CD14-positive monocyte (primary cell): Measurements from ENCODE around the gene ROCK1. TPM values are rescaled to one million over a fixed set of nuclear protein-coding genes. Genes with fewer than 3 reads are reported as not detected.

Experiments used
- DNase-seq, 3 donors: peaks; one replicate each; pipeline ENCODE4 v3.0.0-alpha.2; 2011 to 2022
- H2AFZ ChIP-seq: 2 replicates; pipeline ENCODE4 v1.6.0; 2012; ENCODE audit warnings: mild to moderate bottlenecking, low read depth, low read length, inconsistent platforms; ENCODE audit not compliant: insufficient read depth, poor library complexity, severe bottlenecking
- H3K27ac ChIP-seq, 2 donors: 1 replicate in 1 of 2; 2 replicates in 1 of 2; pipeline ENCODE4 v1.5.1; 2012 to 2013; ENCODE audit warnings: low read length in 2 of 2, control low read depth in 1 of 2, inconsistent platforms in 1 of 2, low read depth in 1 of 2, mild to moderate bottlenecking in 1 of 2
- H3K27me3 ChIP-seq, 2 donors: one replicate each; pipeline versions ENCODE4 v1.6.0 to v1.6.1; 2011 to 2013; ENCODE audit warnings: low read length in 2 of 2; ENCODE audit not compliant: control insufficient read depth in 2 of 2, insufficient read depth in 2 of 2
- H3K36me3 ChIP-seq, 2 donors: replicated peaks in 1 of 2; 1 replicate in 1 of 2; 2 replicates in 1 of 2; pipeline versions ENCODE4 v1.5.1 to v1.6.1; 2012 to 2013; ENCODE audit warnings: low read length in 2 of 2, control low read depth in 1 of 2, inconsistent platforms in 1 of 2, mild to moderate bottlenecking in 1 of 2; ENCODE audit not compliant: insufficient read depth in 2 of 2, control insufficient read depth in 1 of 2
- H3K4me1 ChIP-seq, 2 donors: 1 replicate in 1 of 2; 2 replicates in 1 of 2; pipeline versions ENCODE4 v1.5.1 to v1.6.1; 2012 to 2013; ENCODE audit warnings: low read length in 2 of 2, control low read depth in 1 of 2, inconsistent platforms in 1 of 2, mild to moderate bottlenecking in 1 of 2, moderate library complexity in 1 of 2; ENCODE audit not compliant: insufficient read depth in 2 of 2, control insufficient read depth in 1 of 2
- H3K4me2 ChIP-seq: replicated peaks from 2 replicates; pipeline ENCODE3; 2012; ENCODE audit warnings: low read length, moderate library complexity, mild to moderate bottlenecking; ENCODE audit not compliant: poor library complexity, severe bottlenecking; ENCODE audit errors: extremely low read depth
- H3K4me3 ChIP-seq, 3 experiments: fragments of 200-600 bp in 1 of 3; sonication (generic) in 1 of 3; replicated peaks in 1 of 3; 1 replicate in 2 of 3; 2 replicates in 1 of 3; pipeline ENCODE4 v1.5.1; 2011 to 2013; ENCODE audit warnings: low read length in 3 of 3, mild to moderate bottlenecking in 3 of 3, control low read depth in 2 of 3, low read depth in 2 of 3, inconsistent platforms in 1 of 3, moderate library complexity in 1 of 3
- H3K79me2 ChIP-seq: 2 replicates; pipeline ENCODE4 v1.6.0; 2012; ENCODE audit warnings: mild to moderate bottlenecking, control low read depth, inconsistent platforms, low read length, moderate library complexity; ENCODE audit not compliant: insufficient read depth
- H3K9ac ChIP-seq: 2 replicates; pipeline ENCODE4 v1.6.0; 2017; ENCODE audit warnings: low read length, mild to moderate bottlenecking; ENCODE audit not compliant: insufficient read depth, poor library complexity, severe bottlenecking
- H3K9me3 ChIP-seq, 2 donors: replicated peaks in 1 of 2; 1 replicate in 1 of 2; 2 replicates in 1 of 2; pipeline versions ENCODE4 v1.5.1 to v1.6.1; 2012 to 2013; ENCODE audit warnings: low read length in 2 of 2, control low read depth in 1 of 2; ENCODE audit not compliant: control insufficient read depth in 1 of 2, insufficient read depth in 1 of 2
- H4K20me1 ChIP-seq: 2 replicates; pipeline ENCODE4 v1.6.0; 2012; ENCODE audit warnings: mild to moderate bottlenecking, low read length, control low read depth, moderate library complexity; ENCODE audit not compliant: insufficient read depth
- H3K27ac Mint-ChIP-seq, 7 donors: one replicate each; pipeline ENCODE4 v1.8.0; 2020; ENCODE audit warnings: mild to moderate bottlenecking in 7 of 7, mixed read lengths in 7 of 7, moderate library complexity in 6 of 7, inconsistent platforms in 2 of 7
- H3K27me3 Mint-ChIP-seq, 3 donors: one replicate each; pipeline ENCODE4 v1.8.0; 2021 to 2022; ENCODE audit warnings: low read depth in 3 of 3, mild to moderate bottlenecking in 3 of 3, mixed read lengths in 3 of 3, moderate library complexity in 3 of 3, inconsistent platforms in 1 of 3
- H3K36me3 Mint-ChIP-seq, 2 donors: one replicate each; pipeline ENCODE4 v1.8.0; 2020; ENCODE audit warnings: mixed read lengths in 2 of 2, inconsistent platforms in 1 of 2, mild to moderate bottlenecking in 1 of 2
- H3K4me1 Mint-ChIP-seq: one replicate; pipeline ENCODE4 v1.8.0; 2020; ENCODE audit warnings: mild to moderate bottlenecking, mixed read lengths
- H3K4me3 Mint-ChIP-seq, 2 donors: one replicate each; pipeline ENCODE4 v1.8.0; 2020; ENCODE audit warnings: mild to moderate bottlenecking in 2 of 2, mixed read lengths in 2 of 2, moderate library complexity in 1 of 2
- H3K9me3 Mint-ChIP-seq, 7 donors: one replicate each; pipeline ENCODE4 v1.8.0; 2020 to 2022; ENCODE audit warnings: mixed read lengths in 7 of 7, mild to moderate bottlenecking in 6 of 7, moderate library complexity in 6 of 7, inconsistent platforms in 2 of 7
- WGBS: methylation state at CpG from one replicate; pipeline ENCODE4 v1.1.5; 2013; ENCODE audit warnings: missing lambda C conversion rate; ENCODE audit not compliant: insufficient coverage; 5-methylcytosine and 5-hydroxymethylcytosine counted together
- intact Hi-C, 2 donors: fragments of 100-400 bp; cut with micrococcal nuclease; formaldehyde crosslinking; loops; one replicate each; pipeline versions ENCODE4 v1.15.0 to v1.15.1; 2023
- polyA plus RNA-seq, 3 donors: library from polyadenylated mRNA; depleted of rRNA in 1 of 3; unstranded in 2 of 3; stranded (reverse) in 1 of 3; fragments of 300-500 nt in 2 of 3; fragments of >200 nt in 1 of 3; fragmentation: Illumina TruSeq in 2 of 3; gene quantifications; 1 replicate in 2 of 3; 2 replicates in 1 of 3; pipeline ENCODE4 v1.2.3, GENCODE V29; 2012 to 2021
- TF ChIP-seq, protein P1 (sequence below): fragments of 200-600 bp; IDR thresholded peaks from one replicate; pipeline ENCODE4 v1.8.0; 2022; ENCODE audit warnings: antibody characterized with exemption, mild to moderate bottlenecking

The ROCK1 gene
- polyA plus RNA-seq, 3 donors, result 10.2 to 35.3 (median 20.3) TPM

DNA sequence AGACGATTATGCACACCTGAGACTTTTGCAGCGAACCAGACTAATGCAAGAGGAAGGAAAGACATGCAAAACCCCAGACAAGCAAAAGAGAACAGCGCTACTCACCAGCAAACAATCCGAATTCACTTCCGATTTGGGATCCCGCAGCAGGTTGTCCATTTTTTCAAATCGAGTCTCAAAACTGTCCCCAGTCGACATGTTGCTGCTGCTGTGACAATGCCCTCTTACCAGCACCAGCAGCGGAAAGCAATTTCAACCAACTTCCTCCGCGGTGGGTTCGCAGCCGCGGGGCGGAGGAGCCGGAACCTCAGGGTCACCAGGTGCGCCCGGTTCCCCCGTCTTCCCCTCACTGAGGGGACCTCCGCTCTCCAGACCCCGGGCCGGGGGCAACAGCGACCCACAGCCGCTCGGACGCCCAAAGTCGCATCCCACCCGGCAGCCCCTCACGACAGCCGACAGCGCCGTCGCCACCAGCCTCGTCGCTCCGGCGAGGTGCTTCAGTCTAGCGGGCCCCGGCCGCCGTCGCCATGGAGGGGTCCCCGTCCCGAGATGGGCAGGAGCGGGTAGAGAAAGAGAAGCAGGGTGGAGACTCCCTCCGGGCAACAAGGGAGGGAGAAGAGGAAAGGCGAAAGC lies 784 bp downstream of the ROCK1 start:
- H3K9me3 Mint-ChIP-seq, result no peaks in the 10 kb centered on the region
- peak; percentile 43 to 56 (median 44) for DNase-seq
- no peaks in the 10 kb centered on the region for H3K27me3 Mint-ChIP-seq
- TF ChIP-seq, protein P1, sequence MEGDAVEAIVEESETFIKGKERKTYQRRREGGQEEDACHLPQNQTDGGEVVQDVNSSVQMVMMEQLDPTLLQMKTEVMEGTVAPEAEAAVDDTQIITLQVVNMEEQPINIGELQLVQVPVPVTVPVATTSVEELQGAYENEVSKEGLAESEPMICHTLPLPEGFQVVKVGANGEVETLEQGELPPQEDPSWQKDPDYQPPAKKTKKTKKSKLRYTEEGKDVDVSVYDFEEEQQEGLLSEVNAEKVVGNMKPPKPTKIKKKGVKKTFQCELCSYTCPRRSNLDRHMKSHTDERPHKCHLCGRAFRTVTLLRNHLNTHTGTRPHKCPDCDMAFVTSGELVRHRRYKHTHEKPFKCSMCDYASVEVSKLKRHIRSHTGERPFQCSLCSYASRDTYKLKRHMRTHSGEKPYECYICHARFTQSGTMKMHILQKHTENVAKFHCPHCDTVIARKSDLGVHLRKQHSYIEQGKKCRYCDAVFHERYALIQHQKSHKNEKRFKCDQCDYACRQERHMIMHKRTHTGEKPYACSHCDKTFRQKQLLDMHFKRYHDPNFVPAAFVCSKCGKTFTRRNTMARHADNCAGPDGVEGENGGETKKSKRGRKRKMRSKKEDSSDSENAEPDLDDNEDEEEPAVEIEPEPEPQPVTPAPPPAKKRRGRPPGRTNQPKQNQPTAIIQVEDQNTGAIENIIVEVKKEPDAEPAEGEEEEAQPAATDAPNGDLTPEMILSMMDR, result no peak
- Histone ChIP-seq H3K4me2 (peak overlapping the region; percentile 84), H3K4me3 (peak overlapping the region; percentile 80 to 99 (median 92)), H3K36me3 (no peaks in the 10 kb centered on the region), H3K27me3 (no peaks in the 10 kb centered on the region), H3K27ac (peak overlapping the region; percentile 90 to 96), H3K9me3 (no peaks in the 10 kb centered on the region), H3K9ac (peak overlapping the region; percentile 93), H4K20me1 (peaks cover 51% of the 10 kb centered on the region), H3K79me2 (peaks cover 58% of the 10 kb centered on the region), H2AFZ (peak overlapping the region; percentile 81), H3K4me1 (peaks cover 35 to 53% of the 10 kb centered on the region in 2 donors)
- H3K4me3 Mint-ChIP-seq, result peak overlapping the region in 1 of 2 donors; percentile 95
- peaks cover 7% of the 10 kb centered on the region for H3K4me1 Mint-ChIP-seq
- under 1% methylated on average over 43 of the region's 47 CpGs for WGBS
- peaks cover 0 to 3% of the 10 kb centered on the region in 2 donors for H3K36me3 Mint-ChIP-seq
- intact Hi-C loops, result loop anchor here (1.0 to 10.0 kb wide), 2 partner anchors 53 to 54 kb away; no protein-coding TSS in a partner anchor
- H3K27ac Mint-ChIP-seq, result peak overlapping the region; percentile 96 to 99 (median 97)

DNA sequence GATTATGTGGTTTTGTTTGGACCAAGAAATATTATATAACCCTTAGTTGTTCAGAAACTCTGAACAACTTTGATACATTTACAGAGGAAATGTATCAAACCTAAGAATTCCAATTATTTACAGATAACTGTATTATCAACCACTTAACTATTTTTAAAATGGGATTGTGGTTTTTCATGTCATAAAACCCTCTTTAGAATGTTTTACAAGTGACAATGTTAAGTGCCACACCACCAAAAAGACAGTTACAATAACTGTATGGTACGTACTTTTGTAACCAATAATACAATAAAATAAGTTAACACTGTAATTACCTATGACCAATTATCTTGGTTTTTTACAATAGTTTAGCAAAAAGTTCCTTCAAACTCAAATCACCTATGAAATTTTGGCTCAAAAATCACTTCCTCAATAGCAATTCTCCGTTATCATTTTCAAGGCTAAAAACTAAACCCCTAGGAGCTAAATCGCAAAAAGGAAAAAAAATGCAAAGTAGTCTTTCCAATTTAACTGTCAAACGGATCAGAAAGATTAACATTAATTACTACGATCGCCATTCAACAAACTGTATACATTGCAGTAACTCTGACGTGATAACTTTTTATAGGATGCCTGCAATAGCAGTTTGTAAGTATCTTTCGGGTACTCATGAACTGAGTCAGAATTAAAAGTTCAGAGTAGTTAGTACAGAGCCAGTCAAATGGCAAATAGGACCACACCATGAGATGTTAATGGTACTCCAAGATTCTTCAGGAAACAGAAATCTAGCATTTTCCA lies 1.5 kb downstream of the ROCK1 start:
- Histone ChIP-seq H3K4me2 (peak overlapping the region; percentile 84), H3K36me3 (no peaks in the 10 kb centered on the region), H2AFZ (peak overlapping the region; percentile 81), H3K9me3 (no peaks in the 10 kb centered on the region), H3K4me3 (peak overlapping the region; percentile 80 to 99 (median 92)), H3K27ac (peak overlapping the region; percentile 90 to 96), H3K4me1 (peaks cover 38 to 58% of the 10 kb centered on the region in 2 donors), H3K79me2 (peaks cover 65% of the 10 kb centered on the region), H4K20me1 (peaks cover 58% of the 10 kb centered on the region), H3K9ac (peak overlapping the region; percentile 93), H3K27me3 (no peaks in the 10 kb centered on the region)
- TF ChIP-seq, protein P1, result no peak
- peaks cover 7% of the 10 kb centered on the region for H3K4me1 Mint-ChIP-seq
- H3K9me3 Mint-ChIP-seq, result no peaks in the 10 kb centered on the region
- peak overlapping the region; percentile 96 to 99 (median 97) for H3K27ac Mint-ChIP-seq
- intact Hi-C loops, result loop anchor here in 1 of 2 donors (10.0 kb wide), 1 partner anchor 55 kb away; no protein-coding TSS in a partner anchor
- H3K36me3 Mint-ChIP-seq, result peaks cover 0 to 10% of the 10 kb centered on the region in 2 donors
- H3K4me3 Mint-ChIP-seq, result peak overlapping the region in 1 of 2 donors; percentile 95
- 0% methylated on average over 1 of the region's 8 CpGs for WGBS
- peak in 2 of 3 donors; percentile 13 to 23 for DNase-seq
- H3K27me3 Mint-ChIP-seq, result no peaks in the 10 kb centered on the region
